A549 treated with AZD2906 at 1 μM for 4 hours (cell line): ENCODE measurements around the gene SAAL1. TPM values are rescaled to one million over a fixed set of nuclear protein-coding genes. Genes with fewer than 3 reads are reported as not detected.

Source experiments
- total RNA-seq: library from RNA; stranded (reverse); fragments of 200-300 nt; extraction: Qiagen RNA extraction; gene quantifications from 5 replicates; pipeline ENCODE4 v1.2.3, GENCODE V29; 2022

Gene SAAL1
- total RNA-seq = 35.3 to 41.8 TPM (median 36.7 TPM) in 5 replicates

GRCh38 chr11:18105802-18106574, at the start of gene SAAL1:
TSS of gene SAAL1 (minus strand) at chr11:18106082. CDS start at chr11:18106041, 41 bp downstream.

GRCh38 chr11:18132341-18132740, 26.5 kb upstream of the SAAL1 start, which contains the start of gene MRGPRX3:
TSS of gene MRGPRX3 (plus strand) at chr11:18132571. CDS start at chr11:18137203, 4,632 bp downstream.

GRCh38 chr11:18046116-18046777, 59.6 kb downstream of the SAAL1 start, which contains the start of gene TPH1:
TSS of gene TPH1 (minus strand) at chr11:18046269. CDS start at chr11:18040762, 5,507 bp downstream.

Other genes with a start within 250 kb of the SAAL1 start
- 15.1 to 19.3 TPM (median 16.9 TPM) in 5 replicates for gene SERGEF, start 93.0 kb downstream of the SAAL1 start, total RNA-seq
- gene TPH1, start 59.8 kb downstream of the SAAL1 start, total RNA-seq = 0.01 to 0.03 TPM (median 0.02 TPM) in 5 replicates
- gene MRGPRX3, start 26.5 kb upstream of the SAAL1 start, total RNA-seq = 0.06 to 0.07 TPM in 2 of 5 replicates, not detected in the others
- not detected in 5 replicates for gene MRGPRX4, start 66.8 kb upstream of the SAAL1 start, total RNA-seq
- gene SAA4, start 130.7 kb upstream of the SAAL1 start, total RNA-seq = not detected in 5 replicates
- gene SAA2, start 142.6 kb upstream of the SAAL1 start, total RNA-seq = 0.15 to 0.24 TPM in 2 of 5 replicates, not detected in the others
- 2.5 to 4.1 TPM (median 3.3 TPM) in 5 replicates for gene SAA1, start 160.2 kb upstream of the SAAL1 start, total RNA-seq
- gene HPS5, start 216.1 kb upstream of the SAAL1 start, total RNA-seq = 12.1 to 17.6 TPM (median 13.5 TPM) in 5 replicates
- gene GTF2H1, start 216.5 kb upstream of the SAAL1 start, total RNA-seq = 31.4 to 39.7 TPM (median 34.5 TPM) in 5 replicates